Cardiac fibroblast (primary cell): Measurements from ENCODE around the gene IST1.
A peak's percentile ranks its signal among the peaks of the same experiment; 100 is the strongest.

Source experiments
- DNase-seq, 2 donors: peaks; one replicate each; pipeline versions ENCODE4 v3.0.0 to v3.0.0-alpha.2; 2010; ENCODE audit warnings: low read depth in 2 of 2
- H3K4me3 ChIP-seq, 2 donors: replicated peaks in 1 of 2; 1 replicate in 1 of 2; 2 replicates in 1 of 2; pipeline ENCODE4 v1.5.1; 2011; ENCODE audit warnings: low read depth in 2 of 2, low read length in 2 of 2, mild to moderate bottlenecking in 2 of 2, moderate library complexity in 1 of 2
- CTCF ChIP-seq: IDR thresholded peaks from one replicate; pipeline ENCODE4 v1.5.1; 2011; ENCODE audit warnings: low read depth, mild to moderate bottlenecking, low read length, inconsistent platforms

The IST1 gene

GRCh38 chr16:71878911-71879310 lies 16.4 kb upstream of the IST1 start:
- TF ChIP-seq CTCF, result no peak
- DNase-seq, result no peak
- no peak overlapping the region for H3K4me3 ChIP-seq

- TF ChIP-seq CTCF, result no peak
- no peak overlapping the region for H3K4me3 ChIP-seq
These were observed 15.2 kb upstream of the IST1 start for GRCh38 chr16:71880176-71880575.

GRCh38 chr16:71882505-71883167 lies 12.7 kb upstream of the IST1 start:
- peak; percentile 79 to 87 for DNase-seq
- peak; percentile 94 for TF ChIP-seq CTCF
- H3K4me3 ChIP-seq, result peak overlapping the region; percentile 76 to 78

More at GRCh38 chr16:71880176-71880575, 15.2 kb upstream of the IST1 start:
- no peak for DNase-seq

GRCh38 chr16:71883168-71883848 lies 12.0 kb upstream of the IST1 start:
- peak overlapping the region; percentile 76 to 78 for H3K4me3 ChIP-seq
- DNase-seq, result no peak
- TF ChIP-seq CTCF, result no peak

- DNase-seq, result peak; percentile 54 to 79
- peak; percentile 23 for TF ChIP-seq CTCF
- peak within 1 kb of the TSS; percentile 76 to 78 for H3K4me3 ChIP-seq
These were observed 11.3 kb upstream of the IST1 start, which contains the start of gene ZNF821 for GRCh38 chr16:71883849-71884638. Gene ZNF821, minus strand, starts transcription at chr16:71884182. Its CDS starts 4,236 bp downstream, at chr16:71879946.

GRCh38 chr16:71885261-71885650 lies 10.1 kb upstream of the IST1 start:
- no peak overlapping the region for H3K4me3 ChIP-seq
- DNase-seq, result no peak
- TF ChIP-seq CTCF, result no peak
